Left ventricle myocardium inferior (tissue), 1 donor: ENCODE data around the gene ITCH. TPM values are rescaled to one million over a fixed set of nuclear protein-coding genes. Genes with fewer than 3 reads are reported as not detected.

Experiments used
- DNase-seq: peaks from one replicate; pipeline ENCODE4 v3.0.0-alpha.2; 2020
- H3K27ac ChIP-seq: fragments of 200-600 bp; replicated peaks from 2 replicates; pipeline ENCODE4 v1.8.0; 2021
- H3K27me3 ChIP-seq: fragments of 200-600 bp; 2 replicates; pipeline ENCODE4 v1.8.0; 2021; ENCODE audit warnings: low read depth
- H3K36me3 ChIP-seq: fragments of 200-600 bp; 2 replicates; pipeline ENCODE4 v1.8.0; 2021
- H3K4me1 ChIP-seq: fragments of 200-600 bp; 2 replicates; pipeline ENCODE4 v1.8.0; 2021
- H3K4me3 ChIP-seq: fragments of 200-600 bp; 2 replicates; pipeline ENCODE4 v1.8.0; 2021; ENCODE audit warnings: mild to moderate bottlenecking, moderate library complexity
- H3K9me3 ChIP-seq: fragments of 200-600 bp; replicated peaks from 2 replicates; pipeline ENCODE4 v1.8.0; 2021
- CTCF ChIP-seq: fragments of 200-600 bp; IDR thresholded peaks from 2 replicates; pipeline ENCODE4 v1.8.0; 2021; ENCODE audit warnings: antibody characterized with exemption, mild to moderate bottlenecking, borderline replicate concordance
- intact Hi-C: fragments of 100-400 bp; cut with micrococcal nuclease; formaldehyde crosslinking; loops from one replicate; pipeline ENCODE4 v1.11.0; 2022
- total RNA-seq: library from RNA; stranded (reverse); fragmentation: NEBNext Ultra II Directional; extraction: Animal tissue kit (Norgen Biotek cat#: 25700); gene quantifications from one replicate; pipeline ENCODE4 v1.2.1, GENCODE V29; 2021
- donor health status: DM: no; HTN: yes; CAD: no; lungs with severe emphysema.

Gene ITCH
- total RNA-seq, 1 donor from 2014 or later = 40.1 TPM

- intact Hi-C loops = no loop called here
- Histone ChIP-seq H3K36me3 (peaks cover 76% of the 10 kb centered on the region), H3K27me3 (no peaks in the 10 kb centered on the region), H3K9me3 (no peaks in the 10 kb centered on the region), H3K27ac (peak overlapping the region; percentile 39), H3K4me3 (no peak overlapping the region), H3K4me1 (peaks cover 78% of the 10 kb centered on the region)
- DNase-seq = no peak
- no peak for TF ChIP-seq CTCF
These were observed 167.3 kb downstream of the ITCH start for GRCh38 chr20:34530342-34530741.

- DNase-seq = no peak
- H3K4me3 ChIP-seq = no peak overlapping the region
- no peak for TF ChIP-seq CTCF
- H3K27me3 ChIP-seq = no peaks in the 10 kb centered on the region
- H3K9me3 ChIP-seq = no peaks in the 10 kb centered on the region
- no peak overlapping the region for H3K27ac ChIP-seq
- peaks cover 64% of the 10 kb centered on the region for H3K4me1 ChIP-seq
- H3K36me3 ChIP-seq = peaks cover 86% of the 10 kb centered on the region
- intact Hi-C loops = no loop called here
These were observed 168.7 kb downstream of the ITCH start for GRCh38 chr20:34531608-34532265.

GRCh38 chr20:34532320-34532719 lies 169.2 kb downstream of the ITCH start:
- Histone ChIP-seq H3K36me3 (peaks cover 86% of the 10 kb centered on the region), H3K27me3 (no peaks in the 10 kb centered on the region), H3K4me3 (no peak overlapping the region), H3K9me3 (no peaks in the 10 kb centered on the region), H3K27ac (no peak overlapping the region), H3K4me1 (peaks cover 58% of the 10 kb centered on the region)
- DNase-seq = no peak
- no peak for TF ChIP-seq CTCF
- intact Hi-C loops = no loop called here

- H3K36me3 ChIP-seq = peaks cover 86% of the 10 kb centered on the region
- peaks cover 54% of the 10 kb centered on the region for H3K4me1 ChIP-seq
- DNase-seq = no peak
- H3K9me3 ChIP-seq = no peaks in the 10 kb centered on the region
- TF ChIP-seq CTCF = no peak
- H3K4me3 ChIP-seq = no peak overlapping the region
- H3K27me3 ChIP-seq = no peaks in the 10 kb centered on the region
- H3K27ac ChIP-seq = no peak overlapping the region
- intact Hi-C loops = no loop called here
These were observed 169.7 kb downstream of the ITCH start for GRCh38 chr20:34532756-34533155.

- H3K36me3 ChIP-seq = peaks cover 83% of the 10 kb centered on the region
- DNase-seq = no peak
- no peak overlapping the region for H3K4me3 ChIP-seq
- no peaks in the 10 kb centered on the region for H3K9me3 ChIP-seq
- H3K27ac ChIP-seq = no peak overlapping the region
- no peaks in the 10 kb centered on the region for H3K27me3 ChIP-seq
- H3K4me1 ChIP-seq = peaks cover 47% of the 10 kb centered on the region
- intact Hi-C loops = no loop called here
- TF ChIP-seq CTCF = no peak
These were observed 171.5 kb downstream of the ITCH start for GRCh38 chr20:34534391-34535165.
